Retinal pigment epithelial cell (primary cell): ENCODE measurements around the gene FNDC3B.

ENCODE experiments used
- DNase-seq: peaks from one replicate; pipeline ENCODE4 v3.0.0-alpha.2; 2010; ENCODE audit warnings: low read depth
- H3K4me3 ChIP-seq: 2 replicates; pipeline ENCODE4 v1.5.1; 2011; ENCODE audit warnings: mild to moderate bottlenecking, low read length, control low read depth, moderate library complexity
- TF ChIP-seq, protein P1 (sequence below): conservative IDR thresholded peaks from 2 replicates; pipeline ENCODE4 v1.5.1; 2011; ENCODE audit warnings: low read depth, low read length, control low read depth, inconsistent platforms

The FNDC3B gene

DNA sequence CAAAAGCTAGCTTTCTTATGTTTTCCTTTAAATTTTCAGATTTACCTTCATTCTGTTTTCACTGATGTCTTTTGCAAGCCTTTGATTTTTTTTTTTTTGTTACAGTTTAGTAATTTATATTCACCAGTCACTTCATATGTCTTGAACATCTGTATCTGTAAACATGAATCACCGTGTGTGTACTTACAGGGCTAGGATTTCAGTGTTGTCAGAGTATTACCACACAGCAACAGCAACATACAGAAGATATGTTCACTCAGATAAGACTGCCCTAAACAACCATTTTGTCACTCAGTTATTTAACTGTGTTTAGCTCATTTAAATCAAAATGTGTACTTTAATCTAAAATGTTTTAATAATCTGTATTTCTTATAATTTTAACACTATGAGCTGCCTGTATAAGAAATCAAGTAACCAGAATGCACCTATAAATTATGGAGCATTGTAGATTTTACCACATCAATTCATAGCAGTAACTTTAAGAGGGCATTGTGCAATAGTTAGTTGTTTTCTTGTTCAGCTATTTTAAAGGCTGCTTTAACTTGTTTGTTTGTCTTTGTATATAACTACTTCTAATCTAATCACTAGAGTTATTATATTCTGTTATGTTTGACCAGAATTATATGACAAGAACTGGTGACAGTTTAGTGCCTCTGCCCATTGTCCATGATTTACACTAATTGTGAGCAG, 358.5 kb downstream of the FNDC3B start:
- TF ChIP-seq, protein P1, sequence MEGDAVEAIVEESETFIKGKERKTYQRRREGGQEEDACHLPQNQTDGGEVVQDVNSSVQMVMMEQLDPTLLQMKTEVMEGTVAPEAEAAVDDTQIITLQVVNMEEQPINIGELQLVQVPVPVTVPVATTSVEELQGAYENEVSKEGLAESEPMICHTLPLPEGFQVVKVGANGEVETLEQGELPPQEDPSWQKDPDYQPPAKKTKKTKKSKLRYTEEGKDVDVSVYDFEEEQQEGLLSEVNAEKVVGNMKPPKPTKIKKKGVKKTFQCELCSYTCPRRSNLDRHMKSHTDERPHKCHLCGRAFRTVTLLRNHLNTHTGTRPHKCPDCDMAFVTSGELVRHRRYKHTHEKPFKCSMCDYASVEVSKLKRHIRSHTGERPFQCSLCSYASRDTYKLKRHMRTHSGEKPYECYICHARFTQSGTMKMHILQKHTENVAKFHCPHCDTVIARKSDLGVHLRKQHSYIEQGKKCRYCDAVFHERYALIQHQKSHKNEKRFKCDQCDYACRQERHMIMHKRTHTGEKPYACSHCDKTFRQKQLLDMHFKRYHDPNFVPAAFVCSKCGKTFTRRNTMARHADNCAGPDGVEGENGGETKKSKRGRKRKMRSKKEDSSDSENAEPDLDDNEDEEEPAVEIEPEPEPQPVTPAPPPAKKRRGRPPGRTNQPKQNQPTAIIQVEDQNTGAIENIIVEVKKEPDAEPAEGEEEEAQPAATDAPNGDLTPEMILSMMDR = no peak
- DNase-seq = no peak

DNA sequence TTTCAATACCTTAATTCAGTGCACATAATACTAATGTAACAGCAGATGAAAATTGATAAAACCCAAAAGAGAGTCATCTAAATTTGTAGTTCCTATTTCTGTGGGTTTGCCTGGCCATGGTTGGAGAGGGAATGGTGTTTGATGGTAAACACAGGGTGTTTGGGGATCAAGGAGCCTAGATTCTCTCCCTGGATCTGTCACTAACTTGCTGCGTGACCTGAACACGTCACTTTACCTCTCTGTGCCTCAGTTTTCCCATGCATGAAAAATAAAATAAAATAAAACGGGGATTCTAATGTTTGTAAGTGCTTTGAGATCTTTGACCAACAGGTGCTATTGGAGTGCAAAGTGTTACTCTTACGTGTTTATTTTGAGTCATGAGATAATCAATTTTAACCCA, 359.1 kb downstream of the FNDC3B start:
- H3K4me3 ChIP-seq = no peak overlapping the region
- DNase-seq = no peak
- TF ChIP-seq, protein P1 = no peak

More for the DNA sequence above, 358.5 kb downstream of the FNDC3B start:
- H3K4me3 ChIP-seq = no peak overlapping the region

DNA sequence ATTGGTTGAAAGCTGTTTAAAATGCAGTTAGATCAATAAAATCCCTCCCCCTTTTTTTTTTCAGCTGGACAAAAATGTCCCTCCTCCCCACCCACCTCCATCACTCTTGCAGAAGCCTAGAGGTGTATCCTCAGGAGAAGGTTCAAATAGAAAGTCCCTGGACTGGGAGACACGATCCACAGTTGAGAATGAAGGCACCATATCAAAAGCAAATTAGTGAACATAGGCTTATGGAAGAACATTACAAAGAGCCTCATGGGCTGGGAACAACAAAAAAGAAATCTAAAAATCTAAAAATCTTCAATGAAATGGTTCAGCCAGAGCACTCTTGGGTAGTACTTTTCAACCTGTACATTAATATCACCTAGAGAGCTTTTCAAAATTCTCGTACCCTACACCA, 362.7 kb downstream of the FNDC3B start:
- H3K4me3 ChIP-seq = no peak overlapping the region
- DNase-seq = no peak
- TF ChIP-seq, protein P1 = no peak

DNA sequence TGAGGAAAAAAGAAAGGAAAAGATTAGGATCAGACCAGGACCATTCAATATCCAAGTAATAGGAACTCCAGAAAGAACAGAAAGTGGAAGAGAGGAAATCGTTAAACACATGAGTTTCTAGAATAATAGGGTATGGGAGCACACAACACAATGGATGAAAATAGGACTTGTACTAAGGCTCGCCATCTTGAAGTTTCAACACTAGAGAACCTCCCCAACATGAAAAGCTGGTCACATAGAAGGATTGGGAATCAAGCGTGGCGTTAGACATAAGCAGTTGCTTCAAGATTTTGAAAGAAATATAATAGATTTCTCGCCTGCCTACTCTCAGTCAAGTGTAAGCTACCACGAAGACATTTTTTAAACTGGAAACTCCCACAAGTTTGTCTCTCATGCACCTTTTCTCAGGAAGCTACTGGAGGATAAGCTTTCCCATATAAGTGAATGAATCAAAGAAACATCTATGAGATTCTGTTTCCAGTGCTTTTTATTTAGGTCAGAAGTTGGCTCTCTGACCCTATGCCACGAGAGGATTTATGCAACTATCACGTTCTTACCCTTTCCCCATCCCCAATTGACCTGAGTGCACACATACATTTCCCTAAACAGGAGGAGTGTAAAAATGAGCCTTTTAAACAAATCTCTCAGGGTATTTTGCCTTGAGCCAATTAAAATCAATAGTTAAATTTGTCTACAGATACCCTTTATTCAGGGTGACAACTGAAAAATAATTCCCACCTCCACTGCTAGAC, 363.7 kb downstream of the FNDC3B start:
- no peak for DNase-seq
- no peak overlapping the region for H3K4me3 ChIP-seq
- TF ChIP-seq, protein P1 = no peak

DNA sequence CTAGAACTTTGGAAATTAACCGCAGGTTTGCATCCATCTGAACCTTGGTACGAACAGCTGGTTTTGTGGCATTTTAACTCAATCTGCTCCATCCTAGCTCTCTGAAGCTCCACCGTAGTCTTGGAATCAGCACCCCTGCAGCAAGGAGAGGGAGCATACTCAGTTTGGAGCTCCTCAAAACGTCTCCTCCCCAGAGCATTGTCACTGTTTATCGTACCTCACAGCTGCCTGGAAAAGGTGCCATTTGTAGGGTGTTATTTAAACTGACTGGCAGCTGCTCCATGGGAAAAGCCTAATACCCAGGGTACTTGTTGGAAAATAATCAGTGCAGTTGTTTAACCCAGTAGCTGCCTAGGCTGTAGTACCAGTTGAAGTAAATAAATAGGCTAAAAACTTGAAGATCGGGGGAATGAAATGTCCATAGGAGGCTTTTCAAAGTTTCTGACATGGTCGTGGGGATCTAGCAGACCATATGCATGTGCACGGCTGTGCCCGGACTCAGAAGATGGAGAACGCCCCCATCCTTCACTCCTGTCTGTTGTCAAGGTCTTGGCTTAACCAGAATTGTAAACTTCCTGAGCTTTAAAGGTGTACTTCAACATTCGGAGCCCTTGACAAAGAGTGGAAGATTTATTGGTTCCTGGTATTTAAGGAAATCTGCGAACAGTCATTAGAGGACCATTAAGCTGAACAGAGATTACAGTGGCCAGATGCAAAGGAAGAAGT, 365.0 kb downstream of the FNDC3B start:
- H3K4me3 ChIP-seq = no peak overlapping the region
- no peak for DNase-seq
- TF ChIP-seq, protein P1 = no peak

DNA sequence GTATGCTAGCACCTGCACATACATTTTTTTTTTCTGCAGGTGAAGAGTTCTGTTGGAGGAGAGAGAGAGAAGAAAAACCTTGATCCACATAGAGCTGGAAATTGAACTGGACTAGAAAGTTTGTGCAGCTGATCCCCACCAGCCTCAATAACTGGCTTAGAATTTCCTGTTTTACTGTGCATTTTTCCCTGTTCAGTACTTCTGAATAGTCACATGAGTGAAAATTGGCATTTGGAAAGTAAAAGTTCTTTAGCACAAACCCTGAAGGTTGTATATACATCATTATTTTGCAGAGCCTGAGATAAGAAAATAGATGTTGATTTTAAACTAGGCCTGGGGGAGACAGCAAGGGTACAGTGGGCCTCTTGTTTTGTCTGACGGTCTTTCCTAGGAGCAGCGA, 366.5 kb downstream of the FNDC3B start:
- TF ChIP-seq, protein P1 = no peak
- no peak for DNase-seq
- no peak overlapping the region for H3K4me3 ChIP-seq
